Cardiac septum (tissue), 1 donor: Measurements from ENCODE around the gene RXRG. TPM values are rescaled to one million over a fixed set of nuclear protein-coding genes. Genes with fewer than 3 reads are reported as not detected.

Source experiments
- DNase-seq: peaks from one replicate; pipeline ENCODE4 v3.0.0-alpha.2; 2020; ENCODE audit warnings: low spot score
- intact Hi-C: fragments of 100-400 bp; cut with DNase I; formaldehyde crosslinking; loops from one replicate; pipeline ENCODE4 v1.14.0; 2022
- total RNA-seq: library from RNA; stranded (reverse); fragmentation: NEBNext Ultra II Directional; extraction: Animal tissue kit (Norgen Biotek cat#: 25700); gene quantifications from one replicate; pipeline ENCODE4 v1.2.1, GENCODE V29; 2021
- donor health status: DM: no; HTN: no; CAD: no.

RXRG gene
- total RNA-seq, 1 donor from 2014 or later: 5.1 TPM

DNA sequence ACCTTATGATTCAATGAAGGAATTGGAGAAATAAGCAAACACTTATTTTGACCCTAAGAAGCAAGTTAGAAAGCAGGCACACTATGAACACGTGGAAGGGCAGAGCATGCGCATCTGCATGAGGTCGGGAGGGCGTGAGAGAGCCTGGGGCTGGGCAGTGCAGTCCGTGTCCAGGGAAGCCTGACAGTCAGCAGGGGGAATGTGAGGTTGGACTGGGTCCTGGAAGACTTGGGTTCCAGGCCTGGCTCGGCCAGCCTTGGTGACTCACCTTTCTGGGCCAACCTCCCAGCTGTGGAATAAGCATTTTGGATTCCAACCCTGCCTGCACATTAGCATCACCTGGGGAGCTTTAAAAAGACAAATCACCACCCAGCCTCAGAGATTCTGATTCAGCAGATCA lies 61.9 kb downstream of the RXRG start:
- intact Hi-C loops: no loop called here
- peak; percentile 79 for DNase-seq

DNA sequence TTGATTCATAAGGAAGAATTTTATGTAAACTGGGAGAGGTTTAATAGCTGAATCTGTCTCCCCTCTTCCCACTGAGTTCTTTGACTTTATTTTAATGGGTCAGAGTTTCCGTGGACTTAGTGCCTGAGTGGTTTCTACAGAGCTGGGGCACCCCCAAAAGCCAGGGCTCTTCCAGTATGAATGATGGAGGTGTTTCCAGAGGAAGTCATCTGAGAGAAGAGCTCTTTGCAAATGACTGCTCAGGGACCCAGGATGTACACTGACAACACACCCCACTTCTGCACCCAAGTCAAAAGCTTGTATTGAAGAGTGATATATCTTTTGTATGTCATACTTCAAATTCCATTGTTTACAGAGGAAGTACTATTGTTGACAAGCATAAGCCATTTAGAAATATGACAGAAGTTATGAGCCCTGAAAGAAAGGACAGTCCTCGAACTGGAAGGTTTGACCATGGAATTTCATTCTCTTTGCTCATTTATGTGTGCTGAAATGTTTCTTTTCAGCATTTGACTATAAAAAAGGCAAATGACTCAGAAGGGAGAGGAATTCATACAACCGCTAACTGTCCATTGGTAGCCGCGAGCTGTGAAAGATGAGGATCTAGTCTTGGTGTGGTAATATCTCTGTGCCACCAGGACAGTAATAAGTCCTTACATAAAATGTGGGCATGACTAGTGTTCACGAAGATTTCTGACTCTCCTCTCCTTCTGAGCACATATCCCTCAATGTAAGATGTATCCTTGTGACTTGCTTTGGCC lies 63.0 kb downstream of the RXRG start:
- intact Hi-C loops: no loop called here
- DNase-seq: no peak

DNA sequence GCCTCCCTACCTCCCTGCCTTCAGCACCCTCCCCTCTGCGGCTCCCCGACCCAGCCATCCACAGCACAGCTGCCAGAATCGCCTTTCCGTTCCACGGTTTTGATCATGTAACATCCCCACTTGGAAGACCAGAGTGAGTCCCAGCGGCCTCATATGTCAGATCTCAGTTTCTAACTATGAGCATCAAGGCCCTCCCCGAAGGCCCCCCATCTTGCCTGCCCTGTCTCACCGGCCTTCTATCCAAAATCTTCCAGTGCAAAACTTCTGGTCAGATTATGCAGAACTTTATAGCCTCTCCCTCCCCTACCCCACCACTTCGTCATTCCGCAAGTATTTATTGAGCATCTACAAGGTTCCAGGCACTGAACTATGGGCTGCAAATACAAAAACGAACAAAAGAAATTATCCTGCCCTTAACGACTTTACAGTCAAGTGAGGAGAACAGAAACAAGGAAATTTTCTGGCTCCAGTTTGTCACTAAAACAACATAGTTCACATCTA lies 68.1 kb downstream of the RXRG start:
- intact Hi-C loops: no loop called here

DNA sequence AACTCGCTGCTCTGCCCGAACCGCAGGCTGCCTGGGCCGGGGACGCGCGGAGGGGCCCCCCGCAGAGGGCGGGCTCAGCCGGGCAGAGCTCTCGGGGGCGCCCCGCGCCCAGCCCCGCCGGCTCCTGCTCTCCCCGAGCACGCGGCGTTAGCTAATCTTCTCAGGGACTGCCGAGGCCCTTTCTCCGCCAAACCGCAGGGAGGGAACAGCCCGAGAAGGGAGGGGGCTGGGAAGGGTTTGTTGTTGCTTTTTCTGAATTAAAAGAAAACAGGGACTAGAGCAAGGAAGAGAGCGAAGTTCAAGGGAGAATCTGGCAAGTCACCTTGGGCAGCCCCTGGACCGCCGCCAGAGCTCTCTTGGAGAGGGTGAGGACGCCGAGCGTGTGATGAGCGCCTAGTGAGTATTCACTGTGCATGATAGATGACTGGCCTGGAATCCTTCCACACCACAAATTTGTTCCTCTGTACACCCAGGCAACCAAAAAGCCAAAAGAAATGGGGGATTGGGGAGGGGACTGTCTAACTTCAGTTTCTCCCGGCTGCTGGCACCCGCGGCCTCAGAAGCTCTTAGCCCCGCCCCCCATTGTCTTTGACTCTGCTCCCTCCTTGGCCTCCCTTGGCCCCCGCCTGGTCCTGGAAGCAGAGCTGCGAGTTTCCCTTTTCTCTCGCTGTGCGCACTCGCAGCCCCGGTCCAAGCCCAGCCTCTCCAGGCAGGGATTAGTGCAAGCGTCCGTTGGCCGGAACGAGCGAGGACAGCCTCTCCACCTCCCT lies 68.7 kb downstream of the RXRG start:
- intact Hi-C loops: no loop called here

More for the DNA sequence above, 68.1 kb downstream of the RXRG start:
- no peak for DNase-seq

DNA sequence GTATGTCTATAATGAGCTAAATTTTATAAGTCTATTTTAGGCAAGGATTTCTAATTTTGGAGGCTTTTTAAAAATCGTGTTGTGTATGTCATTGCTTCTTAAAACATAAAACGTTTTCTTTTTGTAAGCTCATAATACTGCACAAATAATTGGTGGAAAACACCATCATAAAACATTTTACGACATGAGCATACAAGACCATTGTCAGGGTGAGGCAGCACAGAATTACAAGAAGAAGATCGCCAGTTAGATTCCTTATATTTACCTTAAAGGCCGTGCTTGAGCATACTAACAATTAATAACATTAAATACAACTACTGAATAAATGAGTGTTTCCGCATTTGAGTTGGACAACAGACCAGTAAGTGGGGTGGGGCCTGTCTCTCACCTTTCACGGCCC lies 69.3 kb downstream of the RXRG start:
- intact Hi-C loops: no loop called here
- DNase-seq: no peak

More for the DNA sequence above, 68.7 kb downstream of the RXRG start:
- peak; percentile 91 for DNase-seq

DNA sequence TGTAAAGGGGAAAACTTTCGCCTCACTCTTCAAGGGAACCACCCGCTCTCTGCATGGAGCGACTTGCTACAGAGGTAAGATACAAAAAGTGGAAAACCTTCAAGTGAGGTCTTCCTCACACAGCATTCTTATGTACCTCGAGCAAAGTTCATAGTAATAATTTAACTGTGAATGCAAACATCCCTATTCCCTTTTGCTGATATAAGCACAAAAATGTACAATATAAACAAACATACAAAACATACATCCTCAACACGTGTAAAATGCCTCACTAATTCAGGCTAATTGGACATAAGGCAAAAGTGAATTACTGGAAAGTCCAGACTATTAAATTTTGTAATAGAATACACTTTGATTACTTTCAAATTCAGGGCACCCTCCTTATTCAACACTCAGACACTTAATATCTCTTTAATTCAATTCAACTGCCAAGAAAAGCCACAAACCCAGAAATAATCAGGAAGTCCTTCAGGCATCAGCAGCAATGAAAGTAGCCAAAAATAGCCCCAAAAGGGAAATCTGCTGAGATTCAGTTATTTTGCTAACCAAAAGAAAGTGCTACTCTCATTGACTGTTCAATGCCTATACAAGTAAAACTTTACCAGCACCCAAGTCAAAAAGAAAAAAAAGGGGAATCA lies 73.2 kb downstream of the RXRG start:
- intact Hi-C loops: no loop called here
- no peak for DNase-seq

DNA sequence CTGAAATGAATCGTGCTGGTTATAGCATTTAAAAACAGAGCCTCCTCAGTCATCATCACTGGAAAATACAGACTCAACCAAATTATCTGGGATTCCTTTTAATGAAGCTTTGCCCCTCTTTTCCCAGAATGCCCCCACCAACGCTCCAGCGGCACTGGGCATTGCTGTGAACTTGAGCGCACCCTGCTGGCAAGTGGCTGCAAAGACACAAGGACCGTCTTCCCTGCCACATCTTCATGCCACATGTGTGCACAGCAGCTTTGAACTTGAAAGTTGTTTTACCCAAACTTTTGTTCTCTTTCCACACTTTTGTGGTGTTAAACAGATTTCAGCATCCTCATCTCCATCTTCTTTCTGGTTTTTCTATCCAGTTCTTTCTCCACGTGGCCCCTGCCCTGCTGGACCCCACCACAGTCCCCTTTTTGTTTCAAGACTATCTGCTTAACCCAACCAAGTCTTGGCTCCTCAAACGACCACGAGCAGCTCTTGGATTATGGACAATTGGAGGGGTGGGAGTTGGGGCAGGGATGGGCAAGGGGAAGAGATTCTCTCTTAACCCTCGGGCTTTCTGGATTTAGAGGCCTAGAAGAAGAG lies 75.6 kb downstream of the RXRG start:
- DNase-seq: no peak
- intact Hi-C loops: loop anchor here (5.0 kb wide), 1 partner anchor 227 kb away; no protein-coding TSS in a partner anchor

DNA sequence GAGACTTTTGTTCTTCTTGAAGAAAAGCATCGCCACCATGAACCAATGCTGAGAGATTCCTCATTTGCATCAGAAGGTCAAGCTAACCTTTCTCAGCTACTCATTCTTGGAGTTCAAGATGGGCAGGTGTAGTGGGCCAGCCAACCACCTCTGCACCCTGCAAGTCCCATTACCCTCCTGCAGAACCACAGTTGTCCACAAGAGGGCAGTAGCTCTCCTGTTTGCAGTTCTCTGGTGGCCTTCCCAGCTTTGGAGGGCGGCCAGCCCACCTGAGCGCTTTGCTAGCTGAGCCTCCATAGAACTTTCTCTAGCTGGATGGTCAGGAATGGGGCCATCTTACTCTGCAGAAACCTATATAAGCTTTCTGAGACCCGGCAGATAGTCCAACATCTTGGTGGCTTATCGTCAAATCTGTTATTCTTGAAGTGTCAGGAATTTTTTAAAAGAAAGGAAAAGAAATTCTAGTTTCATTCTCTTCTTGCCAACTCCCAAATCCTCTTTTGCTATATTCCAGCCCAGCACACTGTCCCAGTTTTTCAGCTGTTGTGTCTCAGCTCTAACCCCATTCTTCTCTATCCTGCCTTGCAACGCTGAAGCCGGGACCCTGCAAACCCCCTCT lies 77.4 kb downstream of the RXRG start:
- DNase-seq: peak; percentile 83
- intact Hi-C loops: loop anchor here (5.0 kb wide), 1 partner anchor 225 kb away; no protein-coding TSS in a partner anchor

DNA sequence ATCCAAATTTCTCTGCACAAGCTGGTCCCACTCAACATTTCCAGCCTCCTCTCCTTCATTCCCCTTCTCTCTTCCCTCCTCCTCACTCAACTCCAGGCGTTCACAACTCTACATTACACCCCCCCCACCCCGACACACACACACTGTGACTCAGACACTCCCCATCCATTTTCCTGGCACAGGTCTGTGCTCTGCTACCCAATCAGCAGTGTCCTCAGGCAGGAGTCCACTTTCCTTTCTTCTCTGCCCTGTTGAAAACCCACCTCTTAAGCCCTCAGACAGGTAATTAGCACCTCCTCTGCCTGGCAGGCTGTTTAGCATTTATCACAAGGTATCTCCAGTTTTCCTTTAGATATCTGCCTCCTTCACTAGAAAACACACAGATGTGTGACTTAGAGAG lies 79.6 kb downstream of the RXRG start:
- intact Hi-C loops: loop anchor here (5.0 kb wide), 1 partner anchor 223 kb away; no protein-coding TSS in a partner anchor
- DNase-seq: no peak

DNA sequence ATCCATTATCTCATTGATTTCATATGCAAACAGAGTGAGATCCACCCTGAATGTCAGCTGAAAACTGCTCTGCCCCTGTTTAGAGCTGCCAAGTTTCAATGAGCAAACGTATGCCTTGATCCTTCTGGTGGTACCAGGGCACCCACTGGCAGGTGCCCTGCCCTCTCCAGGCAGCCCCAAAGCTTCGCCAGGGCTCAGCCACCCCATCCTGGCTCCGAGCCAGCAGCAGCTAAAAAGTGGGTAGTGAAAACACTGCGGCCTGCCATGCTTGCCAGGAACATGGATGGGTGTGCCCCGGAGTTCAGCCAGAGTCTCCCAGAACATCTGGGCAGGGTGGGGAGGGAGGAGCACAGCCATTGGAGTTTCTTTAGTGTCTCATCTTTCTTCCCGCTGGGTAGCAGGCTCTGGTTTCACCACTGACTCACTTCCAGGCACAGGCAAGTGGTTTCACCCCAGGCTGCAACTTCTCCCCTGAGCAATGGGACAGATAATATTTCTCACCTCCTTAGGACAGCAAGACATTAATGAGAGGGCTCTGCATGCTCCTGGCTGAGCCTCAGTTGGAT lies 80.3 kb downstream of the RXRG start:
- DNase-seq: no peak
- intact Hi-C loops: loop anchor here (5.0 kb wide), 1 partner anchor 222 kb away; no protein-coding TSS in a partner anchor

DNA sequence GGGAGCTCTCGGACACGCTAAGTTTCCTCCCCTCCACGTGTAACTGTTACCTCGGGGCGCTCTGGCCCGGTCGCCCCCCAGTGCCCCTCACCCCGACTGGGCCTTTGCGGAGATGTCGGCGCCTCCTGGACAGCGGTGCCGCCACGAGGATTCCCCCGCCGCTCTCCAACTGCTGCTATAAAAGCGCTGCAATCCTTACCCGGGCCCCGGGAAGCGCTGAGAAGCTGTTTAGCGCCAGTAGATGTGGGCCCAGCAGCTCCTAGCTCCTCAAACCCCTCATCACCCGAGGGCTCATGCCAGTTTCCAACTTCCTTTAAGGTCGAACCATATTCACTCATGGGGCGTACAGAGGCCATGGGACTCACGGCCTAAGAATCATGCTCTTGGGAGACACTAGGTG lies 88.0 kb downstream of the RXRG start:
- no peak for DNase-seq

DNA sequence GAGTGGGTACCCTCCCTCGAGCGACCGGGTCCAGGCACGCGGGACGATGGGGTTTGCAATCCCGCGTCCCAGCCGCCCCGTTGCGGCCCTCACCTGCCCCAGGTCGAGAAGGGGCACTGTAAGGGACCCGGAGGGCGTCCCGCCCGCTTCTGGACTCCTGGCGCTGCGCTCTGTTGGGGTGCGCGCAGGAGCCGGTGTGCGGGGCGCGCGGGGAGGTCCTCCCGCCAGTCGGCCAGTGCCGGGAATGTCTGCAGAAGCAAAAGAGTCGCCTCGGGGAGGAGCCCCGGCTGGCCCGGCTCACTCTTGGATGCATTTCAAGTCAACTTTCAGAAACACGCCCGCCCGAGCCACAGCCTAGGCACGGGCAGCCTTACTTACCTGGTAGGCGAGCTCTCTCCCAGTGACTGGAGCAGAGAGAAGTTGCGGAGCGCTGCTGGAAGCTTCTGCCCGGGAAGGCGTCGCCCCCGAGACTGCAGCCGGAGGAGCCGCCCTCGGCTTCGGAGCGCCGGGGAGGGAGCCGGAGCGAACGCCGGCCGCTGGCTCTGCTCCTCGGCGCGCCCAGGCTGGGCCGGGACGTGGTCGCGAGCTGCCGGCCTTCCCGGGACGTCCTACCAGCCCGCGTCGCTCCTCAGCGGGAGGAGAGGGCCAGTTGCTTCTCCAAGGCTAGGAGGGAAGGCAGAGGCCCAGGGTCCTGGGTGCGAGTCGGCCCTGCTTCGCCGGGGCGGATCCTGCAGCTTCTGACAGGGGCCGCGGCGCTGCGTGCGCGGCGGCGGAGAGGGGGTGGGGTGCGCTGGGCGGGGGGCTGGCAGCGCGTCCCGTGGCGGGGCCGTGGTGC lies 88.7 kb downstream of the RXRG start, which contains the start of gene LMX1A:
LMX1A (minus strand) TSS at position 739 of the 835 bp plus-strand sequence. CDS start 1,156 bp downstream, outside the sequence.
- intact Hi-C loops: no loop called here
- no peak for DNase-seq

More for the DNA sequence above, 88.0 kb downstream of the RXRG start:
- intact Hi-C loops: no loop called here

DNA sequence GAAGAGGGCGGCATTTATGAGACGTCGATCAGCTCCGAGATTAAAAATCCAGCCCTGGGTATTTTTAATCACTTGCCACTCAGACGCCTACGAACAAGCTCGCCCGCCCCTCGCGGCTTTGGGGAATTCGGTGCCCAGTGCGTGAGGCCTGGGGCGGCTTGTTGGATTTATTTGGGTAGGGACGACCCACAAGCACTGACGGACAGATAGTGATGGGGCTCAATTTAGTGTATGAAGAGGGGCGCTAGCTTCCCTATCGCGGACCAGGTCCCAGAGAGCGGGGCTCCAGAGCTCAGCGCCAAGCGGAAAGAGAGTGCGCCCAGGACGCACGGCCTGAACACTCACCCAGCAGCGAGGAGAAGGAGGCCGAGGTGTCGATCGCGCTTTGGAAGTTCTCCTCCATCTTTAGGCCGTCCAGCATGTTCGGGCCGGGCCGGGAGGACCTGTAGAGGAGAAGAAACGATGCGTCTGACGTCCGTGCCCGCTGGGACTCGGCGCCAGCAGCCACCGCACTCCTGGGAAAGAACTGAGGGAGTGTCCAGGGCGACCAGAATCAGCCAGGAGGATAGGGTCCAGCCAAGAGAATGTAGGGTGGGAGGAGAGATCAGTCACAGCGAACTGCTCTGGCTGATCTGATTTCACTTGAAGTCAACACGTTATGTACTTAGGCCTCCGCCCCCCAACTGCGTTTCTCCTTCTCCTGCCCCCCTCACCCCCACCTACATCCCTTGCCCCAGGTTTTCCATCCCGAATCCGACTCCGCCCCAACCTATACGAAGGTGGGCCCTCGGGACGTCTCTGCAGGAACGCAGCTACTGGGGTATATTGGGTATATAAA lies 89.6 kb downstream of the RXRG start:
- intact Hi-C loops: no loop called here
- no peak for DNase-seq

DNA sequence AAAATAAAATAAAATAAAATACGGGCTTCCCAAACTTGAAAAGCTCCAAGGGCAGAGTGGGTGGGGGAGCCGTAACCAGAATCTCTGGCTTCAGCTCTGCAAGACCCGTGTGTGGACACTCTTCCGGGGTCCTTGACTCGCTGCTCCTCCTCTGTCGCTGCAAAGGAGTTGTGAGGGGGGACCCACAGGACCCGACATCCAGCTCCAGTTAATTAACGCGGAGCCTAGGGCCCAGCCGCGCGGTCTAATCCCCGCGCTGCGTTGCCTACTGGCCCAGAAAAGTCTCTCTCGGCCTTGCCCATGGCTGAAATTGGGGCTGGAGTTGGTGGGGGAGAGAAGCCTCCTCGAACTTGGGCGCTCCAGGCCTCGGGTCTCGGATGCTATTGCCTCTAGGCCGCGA lies 90.2 kb downstream of the RXRG start:
- intact Hi-C loops: no loop called here
- no peak for DNase-seq

DNA sequence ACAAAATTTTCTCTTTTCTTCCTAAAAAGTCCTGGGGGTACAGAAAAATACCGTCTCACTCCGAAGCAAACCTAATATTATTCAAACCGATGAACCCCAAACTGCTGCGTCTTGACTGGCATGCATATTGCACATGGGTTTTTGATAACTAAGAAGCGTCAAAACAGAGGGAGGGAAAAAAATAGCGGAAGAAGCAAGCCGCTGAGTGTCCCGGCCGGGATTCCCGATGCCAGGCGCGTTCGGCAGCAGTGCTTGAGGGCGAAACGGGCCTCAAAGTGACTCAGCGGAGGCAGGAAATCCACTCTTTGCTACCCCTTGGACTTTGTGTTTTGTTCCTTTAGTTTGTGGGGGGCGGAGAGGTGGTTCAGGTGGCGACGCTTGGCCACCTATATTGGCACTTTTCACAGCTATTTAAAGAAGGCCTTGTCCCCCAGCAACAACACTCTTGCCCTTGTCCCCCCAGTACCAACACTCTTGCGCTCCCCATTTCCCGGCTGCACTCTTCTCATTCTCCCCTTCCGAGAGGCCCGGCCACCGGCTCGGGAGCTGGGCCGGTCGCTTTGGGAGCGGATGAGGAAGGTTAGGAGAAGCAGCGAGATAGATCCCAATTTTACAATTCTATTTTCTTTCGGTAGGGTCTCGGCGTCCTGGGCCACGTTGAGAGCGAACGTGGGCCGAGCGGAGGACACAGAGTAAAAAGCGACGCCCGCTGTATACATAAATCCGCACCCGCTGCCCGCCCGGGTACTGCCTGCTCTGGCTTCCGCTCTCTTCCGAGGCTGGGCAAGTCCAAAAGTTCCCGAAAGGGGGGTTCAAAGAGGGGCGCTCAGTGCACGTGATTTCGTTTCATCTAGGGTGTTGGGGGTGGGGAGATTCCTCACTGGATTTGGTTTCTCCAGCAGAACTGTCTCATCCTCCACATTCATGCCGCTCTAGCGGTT lies 90.9 kb downstream of the RXRG start:
- intact Hi-C loops: no loop called here
- DNase-seq: no peak
